HepG2 (cell line): ENCODE measurements around the gene INHBB. TPM values are rescaled to one million over a fixed set of nuclear protein-coding genes. Genes with fewer than 3 reads are reported as not detected.

Experiments
- ATAC-seq: fragments of 200-7000 bp; cut with Tn5 transposase; 3 replicates; pipeline ENCODE4 v1.9.1; 2020; ENCODE audit warnings: mild to moderate bottlenecking, moderate library complexity
- BruUV-seq: library from RNA; stranded (reverse); fragments of 400-500 nt; replicated peaks from 2 replicates; lab custom pipeline; 2021; lab: Mats Ljungman, UMichigan
- CTCF ChIA-PET: fragments of 300-600 bp; formaldehyde crosslinking; extraction: SDS; loops from one replicate; lab custom pipeline; 2021; ENCODE audit warnings: low total read pairs, inconsistent platforms, low intra/inter-chr PET ratio; lab: Yijun Ruan, JAX
- POLR2A ChIA-PET: fragments of 350-600 bp; sonication (Branson Sonifier 250); formaldehyde crosslinking; loops from one replicate; lab custom pipeline; 2020; ENCODE audit warnings: antibody characterized with exemption, inconsistent platforms; lab: Yijun Ruan, JAX
- DNase-seq: peaks from one replicate; pipeline ENCODE4 v3.0.0-alpha.2; 2015; ENCODE audit warnings: low spot score
- FAIRE-seq: peaks from 3 replicates; lab custom pipeline; 2011; peaks lifted over from hg19 to GRCh38; lab: Jason Lieb, UNC
- H2AFZ ChIP-seq: one replicate; pipeline ENCODE4 v1.6.1; 2011; ENCODE audit warnings: low read length, inconsistent platforms
- H3K27ac ChIP-seq: fragments of 300-600 bp; 3 replicates; pipeline ENCODE4 v1.8.0; 2011; ENCODE audit warnings: mixed run types, mild to moderate bottlenecking, mixed read lengths, low read length, inconsistent platforms; ENCODE audit not compliant: insufficient read depth; ENCODE audit errors: extremely low read length
- H3K27me3 ChIP-seq, 2 experiments: fragments of 200-600 bp in 1 of 2; 2 replicates in 1 of 2; 3 replicates in 1 of 2; pipeline versions ENCODE4 v1.6.0 to v1.8.0; 2011; ENCODE audit warnings: low read length in 2 of 2, mild to moderate bottlenecking in 2 of 2, moderate library complexity in 2 of 2, inconsistent platforms in 1 of 2; ENCODE audit not compliant: insufficient read depth in 2 of 2, control insufficient read depth in 1 of 2
- H3K36me3 ChIP-seq, 2 experiments: fragments of 200-600 bp in 1 of 2; replicated peaks in 1 of 2; 2 replicates in 1 of 2; 3 replicates in 1 of 2; pipeline versions ENCODE4 v1.5.1 to v1.8.0; 2011; ENCODE audit warnings: low read length in 2 of 2, inconsistent platforms in 1 of 2; ENCODE audit not compliant: insufficient read depth in 2 of 2, control insufficient read depth in 1 of 2
- H3K4me1 ChIP-seq: 2 replicates; pipeline ENCODE4 v1.5.1; 2012; ENCODE audit warnings: low read length, inconsistent platforms; ENCODE audit not compliant: insufficient read depth
- H3K4me2 ChIP-seq: 2 replicates; pipeline ENCODE4 v1.6.0; 2011; ENCODE audit warnings: low read depth, low read length, inconsistent platforms
- H3K4me3 ChIP-seq, 3 experiments: fragments of 200-600 bp in 1 of 3; sonication (generic), shearing (Covaris generic) in 1 of 3; replicated peaks in 1 of 3; 2 replicates each; pipeline ENCODE4 v1.5.1; 2011 to 2016; ENCODE audit warnings: low read length in 3 of 3, inconsistent platforms in 2 of 3, low read depth in 2 of 3, mild to moderate bottlenecking in 2 of 3, control low read depth in 1 of 3, mixed read lengths in 1 of 3; ENCODE audit not compliant: insufficient read depth in 1 of 3
- H3K79me2 ChIP-seq: one replicate; pipeline ENCODE4 v1.6.1; 2011; ENCODE audit warnings: low read length, inconsistent platforms; ENCODE audit not compliant: insufficient read depth
- H3K9ac ChIP-seq: 2 replicates; pipeline ENCODE4 v1.6.0; 2011; ENCODE audit warnings: mild to moderate bottlenecking, low read depth, low read length, inconsistent platforms; ENCODE audit not compliant: insufficient read depth
- H3K9me3 ChIP-seq: 2 replicates; pipeline ENCODE4 v1.5.1; 2012; ENCODE audit warnings: mild to moderate bottlenecking, low read length
- H4K20me1 ChIP-seq: 2 replicates; pipeline ENCODE4 v1.6.0; 2011; ENCODE audit warnings: inconsistent platforms, mild to moderate bottlenecking, low read length, moderate library complexity; ENCODE audit not compliant: insufficient read depth
- CHD4 ChIP-seq: fragments of 200-600 bp; sonication (generic); IDR thresholded peaks from 2 replicates; pipeline ENCODE4 v1.7.0; 2017; ENCODE audit warnings: mild to moderate bottlenecking, low read length, borderline replicate concordance
- DR1 ChIP-seq: sonication (generic); formaldehyde crosslinking; IDR thresholded peaks from 2 replicates; pipeline ENCODE4 v1.8.0; 2021; ENCODE audit warnings: mild to moderate bottlenecking, missing genetic modification reagents, inconsistent platforms
- HOXA5 ChIP-seq: sonication (generic); formaldehyde crosslinking; IDR thresholded peaks from 2 replicates; pipeline ENCODE4 v1.4.0; 2020; ENCODE audit warnings: missing genetic modification reagents
- NCOA1 ChIP-seq: sonication (generic); formaldehyde crosslinking; IDR thresholded peaks from 2 replicates; pipeline ENCODE4 v1.9.0; 2021; ENCODE audit warnings: missing genetic modification reagents
- THYN1 ChIP-seq: sonication (generic); formaldehyde crosslinking; IDR thresholded peaks from 2 replicates; pipeline ENCODE4 v1.8.1; 2023; ENCODE audit warnings: low read depth, mild to moderate bottlenecking, moderate library complexity, missing genetic modification reagents, borderline replicate concordance
- ZNF484 ChIP-seq: sonication (generic); formaldehyde crosslinking; IDR thresholded peaks from 2 replicates; pipeline ENCODE4 v1.5.1; 2020; ENCODE audit warnings: mild to moderate bottlenecking, low read depth, missing genetic modification reagents, borderline replicate concordance
- WGBS: methylation state at CpG from one replicate; pipeline ENCODE4 v1.1.6; 2017; ENCODE audit warnings: low lambda C conversion rate; 5-methylcytosine and 5-hydroxymethylcytosine counted together
- in situ Hi-C: cut with HindIII; loops from 2 replicates; pipeline ENCODE4 v1.10.0; 2017; ENCODE audit warnings: low pct_unique_long_range_greater_than_20kb; ENCODE audit not compliant: extremely low pct_ligation_motif_present
- intact Hi-C: fragments of 100-400 bp; cut with micrococcal nuclease; formaldehyde crosslinking; loops from one replicate; pipeline ENCODE4 v1.10.0; 2022; ENCODE audit not compliant: unreplicated experiment
- polyA plus RNA-seq, 8 experiments: library from polyadenylated mRNA; depleted of rRNA in 3 of 8; stranded (reverse) in 7 of 8; unstranded in 1 of 8; fragments of >200 nt; fragmentation: Illumina TruSeq in 4 of 8; extraction: Trizol in 4 of 8; gene quantifications; 2 replicates each; pipeline versions ENCODE4 v1.2.1 to v1.2.3, GENCODE V29; 2011 to 2016; ENCODE audit warnings: low read depth in 4 of 8, missing spikeins in 1 of 8, mixed read lengths in 1 of 8; ENCODE audit not compliant: insufficient read depth in 1 of 8
- total RNA-seq, 5 experiments: library from RNA; depleted of rRNA; stranded (reverse); fragments of >200 nt; fragmentation: Illumina TruSeq; extraction: Trizol; gene quantifications; 2 replicates each; pipeline ENCODE4 v1.2.3, GENCODE V29; 2016; ENCODE audit warnings: low read depth in 1 of 5
- TF ChIP-seq, protein P1 (sequence below): sonication (generic); formaldehyde crosslinking; IDR thresholded peaks from 2 replicates; pipeline ENCODE4 v1.8.1; 2023; ENCODE audit warnings: mild to moderate bottlenecking, missing genetic modification reagents
- TF ChIP-seq, protein P2 (sequence below): sonication (generic); formaldehyde crosslinking; IDR thresholded peaks from 2 replicates; pipeline ENCODE4 v1.4.0; 2020; ENCODE audit warnings: missing genetic modification reagents
- TF ChIP-seq, protein P3 (sequence below): sonication (generic); formaldehyde crosslinking; IDR thresholded peaks from 2 replicates; pipeline ENCODE4 v1.4.0; 2020; ENCODE audit warnings: mild to moderate bottlenecking, missing genetic modification reagents
- TF ChIP-seq, protein P4 (sequence below): sonication (generic); formaldehyde crosslinking; IDR thresholded peaks from 2 replicates; pipeline ENCODE4 v1.4.0; 2020; ENCODE audit warnings: mild to moderate bottlenecking, missing genetic modification reagents
- TF ChIP-seq, protein P5 (sequence below): sonication (generic); formaldehyde crosslinking; IDR thresholded peaks from 2 replicates; pipeline ENCODE4 v1.4.0; 2020; ENCODE audit warnings: missing genetic modification reagents

INHBB gene
- total and polyA plus RNA-seq, 2 of the 13 experiments (the other 11 are each of a cell fraction or from before 2014, with no cell fraction given): 0.20 to 1.7 TPM

DNA sequence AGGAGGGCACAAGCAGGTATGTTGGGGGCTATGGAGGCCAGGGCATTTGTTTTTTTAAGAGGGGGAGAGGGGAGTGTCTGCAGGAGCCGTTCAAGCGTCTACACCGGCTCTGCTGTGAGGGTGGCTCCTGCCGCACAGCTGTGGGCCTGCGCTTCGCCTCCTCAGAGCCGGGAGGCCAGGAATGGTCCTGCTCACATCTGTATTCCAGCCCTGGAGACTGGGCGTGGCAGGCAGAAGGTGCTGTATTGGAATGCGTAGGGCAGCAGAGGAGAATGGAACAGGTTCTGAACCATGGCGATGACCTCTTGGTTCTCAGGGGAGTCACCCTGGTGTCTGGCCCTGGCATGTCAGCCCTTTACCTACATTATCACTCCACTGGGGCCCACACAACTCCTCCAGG lies 26.8 kb upstream of the INHBB start (continued):
- TF ChIP-seq, protein P1, sequence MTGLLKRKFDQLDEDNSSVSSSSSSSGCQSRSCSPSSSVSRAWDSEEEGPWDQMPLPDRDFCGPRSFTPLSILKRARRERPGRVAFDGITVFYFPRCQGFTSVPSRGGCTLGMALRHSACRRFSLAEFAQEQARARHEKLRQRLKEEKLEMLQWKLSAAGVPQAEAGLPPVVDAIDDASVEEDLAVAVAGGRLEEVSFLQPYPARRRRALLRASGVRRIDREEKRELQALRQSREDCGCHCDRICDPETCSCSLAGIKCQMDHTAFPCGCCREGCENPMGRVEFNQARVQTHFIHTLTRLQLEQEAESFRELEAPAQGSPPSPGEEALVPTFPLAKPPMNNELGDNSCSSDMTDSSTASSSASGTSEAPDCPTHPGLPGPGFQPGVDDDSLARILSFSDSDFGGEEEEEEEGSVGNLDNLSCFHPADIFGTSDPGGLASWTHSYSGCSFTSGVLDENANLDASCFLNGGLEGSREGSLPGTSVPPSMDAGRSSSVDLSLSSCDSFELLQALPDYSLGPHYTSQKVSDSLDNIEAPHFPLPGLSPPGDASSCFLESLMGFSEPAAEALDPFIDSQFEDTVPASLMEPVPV (CRISPR knock-in tag): no peak
- no peak for TF ChIP-seq DR1
- TF ChIP-seq, protein P2, sequence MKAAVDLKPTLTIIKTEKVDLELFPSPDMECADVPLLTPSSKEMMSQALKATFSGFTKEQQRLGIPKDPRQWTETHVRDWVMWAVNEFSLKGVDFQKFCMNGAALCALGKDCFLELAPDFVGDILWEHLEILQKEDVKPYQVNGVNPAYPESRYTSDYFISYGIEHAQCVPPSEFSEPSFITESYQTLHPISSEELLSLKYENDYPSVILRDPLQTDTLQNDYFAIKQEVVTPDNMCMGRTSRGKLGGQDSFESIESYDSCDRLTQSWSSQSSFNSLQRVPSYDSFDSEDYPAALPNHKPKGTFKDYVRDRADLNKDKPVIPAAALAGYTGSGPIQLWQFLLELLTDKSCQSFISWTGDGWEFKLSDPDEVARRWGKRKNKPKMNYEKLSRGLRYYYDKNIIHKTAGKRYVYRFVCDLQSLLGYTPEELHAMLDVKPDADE (CRISPR knock-in tag): no peak
- TF ChIP-seq, protein P3, sequence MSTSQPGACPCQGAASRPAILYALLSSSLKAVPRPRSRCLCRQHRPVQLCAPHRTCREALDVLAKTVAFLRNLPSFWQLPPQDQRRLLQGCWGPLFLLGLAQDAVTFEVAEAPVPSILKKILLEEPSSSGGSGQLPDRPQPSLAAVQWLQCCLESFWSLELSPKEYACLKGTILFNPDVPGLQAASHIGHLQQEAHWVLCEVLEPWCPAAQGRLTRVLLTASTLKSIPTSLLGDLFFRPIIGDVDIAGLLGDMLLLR (CRISPR knock-in tag): no peak

DNA sequence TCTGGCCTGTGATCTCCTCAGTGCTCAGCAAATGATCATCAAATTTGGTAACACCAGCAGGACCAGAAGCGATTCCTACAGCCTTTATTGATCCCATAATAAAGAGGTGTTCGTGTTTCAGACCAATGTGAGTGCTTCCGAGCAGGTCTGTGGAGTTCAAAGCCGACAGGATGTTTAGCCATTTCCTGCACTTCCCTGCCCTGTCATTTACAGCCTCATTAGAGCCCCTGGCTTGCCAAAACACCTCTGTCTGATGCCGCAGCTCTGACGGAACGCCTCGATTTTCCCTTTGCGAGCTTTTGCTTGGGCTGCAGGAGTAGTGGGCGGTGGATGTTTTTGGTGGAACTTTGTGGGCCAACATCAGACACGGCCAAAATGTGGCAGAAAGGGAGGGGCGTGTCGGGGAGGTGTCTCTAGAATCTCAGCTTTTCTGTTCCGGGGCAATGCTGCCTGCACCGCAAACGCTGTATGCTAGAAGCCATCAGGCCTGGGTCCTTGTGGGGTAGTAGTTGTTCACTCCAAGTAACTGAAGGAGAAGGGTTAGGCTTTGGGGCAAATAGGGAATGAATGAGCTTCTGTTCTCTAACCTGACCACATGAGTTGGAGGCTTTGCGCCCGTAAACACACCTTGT lies 26.1 kb upstream of the INHBB start:
- no peaks in the 10 kb centered on the region for H3K9me3 ChIP-seq
- intact Hi-C loops (loop anchor here (10.0 kb wide), 1 partner anchor 355 kb away; no protein-coding TSS in a partner anchor), in situ Hi-C loops (loop anchor here (10.0 kb wide), 1 partner anchor 115 kb away; no protein-coding TSS in a partner anchor)
- ATAC-seq (no peak), DNase-seq (no peak), FAIRE-seq (no peak)
- H3K4me3 ChIP-seq: no peak overlapping the region
- WGBS: 47% methylated on average over 18 of the region's 18 CpGs
- no peak overlapping the region for H3K9ac ChIP-seq
- H3K4me2 ChIP-seq: no peak overlapping the region
- H4K20me1 ChIP-seq: no peaks in the 10 kb centered on the region
- H3K36me3 ChIP-seq: no peaks in the 10 kb centered on the region
- H2AFZ ChIP-seq: no peak overlapping the region
- no TSS peak for BruUV-seq
- no peaks in the 10 kb centered on the region for H3K79me2 ChIP-seq
- H3K27ac ChIP-seq: no peak overlapping the region
- POLR2A ChIA-PET: no interaction called here
- H3K27me3 ChIP-seq: peaks cover 35 to 93% of the 10 kb centered on the region in 2 experiments
- CTCF ChIA-PET: no interaction called here
- H3K4me1 ChIP-seq: peaks cover 12% of the 10 kb centered on the region; the same call in 1 of the 2 replicates
- TF ChIP-seq, protein P4, sequence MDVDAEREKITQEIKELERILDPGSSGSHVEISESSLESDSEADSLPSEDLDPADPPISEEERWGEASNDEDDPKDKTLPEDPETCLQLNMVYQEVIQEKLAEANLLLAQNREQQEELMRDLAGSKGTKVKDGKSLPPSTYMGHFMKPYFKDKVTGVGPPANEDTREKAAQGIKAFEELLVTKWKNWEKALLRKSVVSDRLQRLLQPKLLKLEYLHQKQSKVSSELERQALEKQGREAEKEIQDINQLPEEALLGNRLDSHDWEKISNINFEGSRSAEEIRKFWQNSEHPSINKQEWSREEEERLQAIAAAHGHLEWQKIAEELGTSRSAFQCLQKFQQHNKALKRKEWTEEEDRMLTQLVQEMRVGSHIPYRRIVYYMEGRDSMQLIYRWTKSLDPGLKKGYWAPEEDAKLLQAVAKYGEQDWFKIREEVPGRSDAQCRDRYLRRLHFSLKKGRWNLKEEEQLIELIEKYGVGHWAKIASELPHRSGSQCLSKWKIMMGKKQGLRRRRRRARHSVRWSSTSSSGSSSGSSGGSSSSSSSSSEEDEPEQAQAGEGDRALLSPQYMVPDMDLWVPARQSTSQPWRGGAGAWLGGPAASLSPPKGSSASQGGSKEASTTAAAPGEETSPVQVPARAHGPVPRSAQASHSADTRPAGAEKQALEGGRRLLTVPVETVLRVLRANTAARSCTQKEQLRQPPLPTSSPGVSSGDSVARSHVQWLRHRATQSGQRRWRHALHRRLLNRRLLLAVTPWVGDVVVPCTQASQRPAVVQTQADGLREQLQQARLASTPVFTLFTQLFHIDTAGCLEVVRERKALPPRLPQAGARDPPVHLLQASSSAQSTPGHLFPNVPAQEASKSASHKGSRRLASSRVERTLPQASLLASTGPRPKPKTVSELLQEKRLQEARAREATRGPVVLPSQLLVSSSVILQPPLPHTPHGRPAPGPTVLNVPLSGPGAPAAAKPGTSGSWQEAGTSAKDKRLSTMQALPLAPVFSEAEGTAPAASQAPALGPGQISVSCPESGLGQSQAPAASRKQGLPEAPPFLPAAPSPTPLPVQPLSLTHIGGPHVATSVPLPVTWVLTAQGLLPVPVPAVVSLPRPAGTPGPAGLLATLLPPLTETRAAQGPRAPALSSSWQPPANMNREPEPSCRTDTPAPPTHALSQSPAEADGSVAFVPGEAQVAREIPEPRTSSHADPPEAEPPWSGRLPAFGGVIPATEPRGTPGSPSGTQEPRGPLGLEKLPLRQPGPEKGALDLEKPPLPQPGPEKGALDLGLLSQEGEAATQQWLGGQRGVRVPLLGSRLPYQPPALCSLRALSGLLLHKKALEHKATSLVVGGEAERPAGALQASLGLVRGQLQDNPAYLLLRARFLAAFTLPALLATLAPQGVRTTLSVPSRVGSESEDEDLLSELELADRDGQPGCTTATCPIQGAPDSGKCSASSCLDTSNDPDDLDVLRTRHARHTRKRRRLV (CRISPR knock-in tag): no peak
- TF ChIP-seq THYN1 (CRISPR knock-in tag) (no peak), ZNF484 (CRISPR knock-in tag) (no peak), CHD4 (no peak), HOXA5 (CRISPR knock-in tag) (no peak), NCOA1 (no peak)
- TF ChIP-seq, protein P5, sequence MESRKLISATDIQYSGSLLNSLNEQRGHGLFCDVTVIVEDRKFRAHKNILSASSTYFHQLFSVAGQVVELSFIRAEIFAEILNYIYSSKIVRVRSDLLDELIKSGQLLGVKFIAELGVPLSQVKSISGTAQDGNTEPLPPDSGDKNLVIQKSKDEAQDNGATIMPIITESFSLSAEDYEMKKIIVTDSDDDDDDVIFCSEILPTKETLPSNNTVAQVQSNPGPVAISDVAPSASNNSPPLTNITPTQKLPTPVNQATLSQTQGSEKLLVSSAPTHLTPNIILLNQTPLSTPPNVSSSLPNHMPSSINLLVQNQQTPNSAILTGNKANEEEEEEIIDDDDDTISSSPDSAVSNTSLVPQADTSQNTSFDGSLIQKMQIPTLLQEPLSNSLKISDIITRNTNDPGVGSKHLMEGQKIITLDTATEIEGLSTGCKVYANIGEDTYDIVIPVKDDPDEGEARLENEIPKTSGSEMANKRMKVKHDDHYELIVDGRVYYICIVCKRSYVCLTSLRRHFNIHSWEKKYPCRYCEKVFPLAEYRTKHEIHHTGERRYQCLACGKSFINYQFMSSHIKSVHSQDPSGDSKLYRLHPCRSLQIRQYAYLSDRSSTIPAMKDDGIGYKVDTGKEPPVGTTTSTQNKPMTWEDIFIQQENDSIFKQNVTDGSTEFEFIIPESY (CRISPR knock-in tag): no peak
- TF ChIP-seq, all 625 proteins: peak for 0
